Measurements from ENCODE around the gene E4F1.

The E4F1 gene

GRCh38 chr16:2188395-2188794, 35.0 kb upstream of the E4F1 start:
- Histone ChIP-seq H3K36me3 (ENCODE audit: control insufficient read depth in 5 of 5, insufficient read depth in 5 of 5, low read length in 5 of 5) (no peaks in the 10 kb centered on the region), H3K9ac (ENCODE audit: low read length in 5 of 5) (no peak overlapping the region), H3K27ac (ENCODE audit: low read depth, low read length) (no peak overlapping the region), H3K27me3 (ENCODE audit: control insufficient read depth in 5 of 5, insufficient read depth in 4 of 5, low read length in 5 of 5) (peaks cover 0 to 8% (median under 1%) of the 10 kb centered on the region in 5 donors), H3K9me3 (ENCODE audit: control insufficient read depth in 5 of 5, low read length in 5 of 5) (no peaks in the 10 kb centered on the region), H3K4me1 (ENCODE audit: control insufficient read depth in 5 of 5, insufficient read depth in 5 of 5, low read length in 5 of 5) (no peaks in the 10 kb centered on the region), H3K4me3 (ENCODE audit: low read depth in 1 of 5, low read length in 5 of 5) (no peak overlapping the region)

GRCh38 chr16:2189252-2189893, 34.0 kb upstream of the E4F1 start:
- Histone ChIP-seq H3K4me3 (ENCODE audit: low read depth in 1 of 5, low read length in 5 of 5) (no peak overlapping the region), H3K9ac (ENCODE audit: low read length in 5 of 5) (no peak overlapping the region), H3K27me3 (ENCODE audit: control insufficient read depth in 5 of 5, insufficient read depth in 4 of 5, low read length in 5 of 5) (peaks cover 4 to 16% (median 10%) of the 10 kb centered on the region in 5 donors), H3K9me3 (ENCODE audit: control insufficient read depth in 5 of 5, low read length in 5 of 5) (no peaks in the 10 kb centered on the region), H3K36me3 (ENCODE audit: control insufficient read depth in 5 of 5, insufficient read depth in 5 of 5, low read length in 5 of 5) (no peaks in the 10 kb centered on the region), H3K27ac (ENCODE audit: low read depth, low read length) (no peak overlapping the region), H3K4me1 (ENCODE audit: control insufficient read depth in 5 of 5, insufficient read depth in 5 of 5, low read length in 5 of 5) (no peaks in the 10 kb centered on the region)

- Histone ChIP-seq H3K9me3 (ENCODE audit: control insufficient read depth in 5 of 5, low read length in 5 of 5) (no peaks in the 10 kb centered on the region), H3K36me3 (ENCODE audit: control insufficient read depth in 5 of 5, insufficient read depth in 5 of 5, low read length in 5 of 5) (no peaks in the 10 kb centered on the region), H3K9ac (ENCODE audit: low read length in 5 of 5) (no peak overlapping the region), H3K4me3 (ENCODE audit: low read depth in 1 of 5, low read length in 5 of 5) (no peak overlapping the region), H3K4me1 (ENCODE audit: control insufficient read depth in 5 of 5, insufficient read depth in 5 of 5, low read length in 5 of 5) (no peaks in the 10 kb centered on the region), H3K27ac (ENCODE audit: low read depth, low read length) (no peak overlapping the region), H3K27me3 (ENCODE audit: control insufficient read depth in 5 of 5, insufficient read depth in 4 of 5, low read length in 5 of 5) (peaks cover 10 to 21% (median 18%) of the 10 kb centered on the region in 5 donors)
Observed at GRCh38 chr16:2190002-2190658, 33.3 kb upstream of the E4F1 start.

- Histone ChIP-seq H3K36me3 (ENCODE audit: control insufficient read depth in 5 of 5, insufficient read depth in 5 of 5, low read length in 5 of 5) (no peaks in the 10 kb centered on the region), H3K9ac (ENCODE audit: low read length in 5 of 5) (no peak overlapping the region), H3K9me3 (ENCODE audit: control insufficient read depth in 5 of 5, low read length in 5 of 5) (no peaks in the 10 kb centered on the region)
Observed at GRCh38 chr16:2190659-2191445, 32.5 kb upstream of the E4F1 start.

GRCh38 chr16:2191446-2191706, 32.0 kb upstream of the E4F1 start:
- Histone ChIP-seq H3K9ac (ENCODE audit: low read length in 5 of 5) (no peak overlapping the region), H3K27ac (ENCODE audit: low read depth, low read length) (no peak overlapping the region)

More at GRCh38 chr16:2190659-2191445, 32.5 kb upstream of the E4F1 start:
- peaks cover 0 to 6% (median 6%) of the 10 kb centered on the region in 5 donors for H3K4me1 ChIP-seq (ENCODE audit: control insufficient read depth in 5 of 5, insufficient read depth in 5 of 5, low read length in 5 of 5)
- H3K27ac ChIP-seq (ENCODE audit: low read depth, low read length), result no peak overlapping the region
- no peak overlapping the region for H3K4me3 ChIP-seq (ENCODE audit: low read depth in 1 of 5, low read length in 5 of 5)
- H3K27me3 ChIP-seq (ENCODE audit: control insufficient read depth in 5 of 5, insufficient read depth in 4 of 5, low read length in 5 of 5), result peaks cover 17 to 26% (median 24%) of the 10 kb centered on the region in 5 donors

GRCh38 chr16:2194166-2194834, 29.1 kb upstream of the E4F1 start:
- no peak overlapping the region for H3K4me3 ChIP-seq (ENCODE audit: low read depth in 1 of 5, low read length in 5 of 5)
- no peaks in the 10 kb centered on the region for H3K36me3 ChIP-seq (ENCODE audit: control insufficient read depth in 5 of 5, insufficient read depth in 5 of 5, low read length in 5 of 5)
- H3K27me3 ChIP-seq (ENCODE audit: control insufficient read depth in 5 of 5, insufficient read depth in 4 of 5, low read length in 5 of 5), result peaks cover 29 to 46% (median 38%) of the 10 kb centered on the region in 5 donors
- no peak overlapping the region for H3K9ac ChIP-seq (ENCODE audit: low read length in 5 of 5)
- peaks cover 0 to 10% (median 6%) of the 10 kb centered on the region in 5 donors for H3K4me1 ChIP-seq (ENCODE audit: control insufficient read depth in 5 of 5, insufficient read depth in 5 of 5, low read length in 5 of 5)
- no peaks in the 10 kb centered on the region for H3K9me3 ChIP-seq (ENCODE audit: control insufficient read depth in 5 of 5, low read length in 5 of 5)
- H3K27ac ChIP-seq (ENCODE audit: low read depth, low read length), result no peak overlapping the region

More at GRCh38 chr16:2191446-2191706, 32.0 kb upstream of the E4F1 start:
- Histone ChIP-seq H3K4me3 (ENCODE audit: low read depth in 1 of 5, low read length in 5 of 5) (no peak overlapping the region), H3K27me3 (ENCODE audit: control insufficient read depth in 5 of 5, insufficient read depth in 4 of 5, low read length in 5 of 5) (peaks cover 17 to 26% (median 24%) of the 10 kb centered on the region in 5 donors), H3K36me3 (ENCODE audit: control insufficient read depth in 5 of 5, insufficient read depth in 5 of 5, low read length in 5 of 5) (no peaks in the 10 kb centered on the region), H3K9me3 (ENCODE audit: control insufficient read depth in 5 of 5, low read length in 5 of 5) (no peaks in the 10 kb centered on the region), H3K4me1 (ENCODE audit: control insufficient read depth in 5 of 5, insufficient read depth in 5 of 5, low read length in 5 of 5) (peaks cover 0 to 8% (median 6%) of the 10 kb centered on the region in 5 donors)

- no peaks in the 10 kb centered on the region for H3K36me3 ChIP-seq (ENCODE audit: control insufficient read depth in 5 of 5, insufficient read depth in 5 of 5, low read length in 5 of 5)
- H3K9ac ChIP-seq (ENCODE audit: low read length in 5 of 5), result no peak overlapping the region
- no peak overlapping the region for H3K4me3 ChIP-seq (ENCODE audit: low read depth in 1 of 5, low read length in 5 of 5)
- peaks cover 0 to 10% (median 6%) of the 10 kb centered on the region in 5 donors for H3K4me1 ChIP-seq (ENCODE audit: control insufficient read depth in 5 of 5, insufficient read depth in 5 of 5, low read length in 5 of 5)
- H3K27me3 ChIP-seq (ENCODE audit: control insufficient read depth in 5 of 5, insufficient read depth in 4 of 5, low read length in 5 of 5), result peaks cover 29 to 46% (median 38%) of the 10 kb centered on the region in 5 donors
- no peaks in the 10 kb centered on the region for H3K9me3 ChIP-seq (ENCODE audit: control insufficient read depth in 5 of 5, low read length in 5 of 5)
- H3K27ac ChIP-seq (ENCODE audit: low read depth, low read length), result no peak overlapping the region
Observed at GRCh38 chr16:2194852-2195321, 28.5 kb upstream of the E4F1 start.

GRCh38 chr16:2195322-2196161, 27.8 kb upstream of the E4F1 start:
- peak overlapping the region in 2 of 5 donors; percentile 26 to 31 for H3K4me3 ChIP-seq (ENCODE audit: low read depth in 1 of 5, low read length in 5 of 5)
- H3K9me3 ChIP-seq (ENCODE audit: control insufficient read depth in 5 of 5, low read length in 5 of 5), result no peaks in the 10 kb centered on the region
- no peak overlapping the region for H3K9ac ChIP-seq (ENCODE audit: low read length in 5 of 5)
- no peak overlapping the region for H3K27ac ChIP-seq (ENCODE audit: low read depth, low read length)
- peaks cover 29 to 46% (median 38%) of the 10 kb centered on the region in 5 donors for H3K27me3 ChIP-seq (ENCODE audit: control insufficient read depth in 5 of 5, insufficient read depth in 4 of 5, low read length in 5 of 5)
- peaks cover 0 to 10% (median 6%) of the 10 kb centered on the region in 5 donors for H3K4me1 ChIP-seq (ENCODE audit: control insufficient read depth in 5 of 5, insufficient read depth in 5 of 5, low read length in 5 of 5)
- H3K36me3 ChIP-seq (ENCODE audit: control insufficient read depth in 5 of 5, insufficient read depth in 5 of 5, low read length in 5 of 5), result no peaks in the 10 kb centered on the region
